Caco-2 (cell line): ENCODE data around the gene FNDC3B. TPM values are rescaled to one million over a fixed set of nuclear protein-coding genes. Genes with fewer than 3 reads are reported as not detected.

ENCODE experiments used
- BruUV-seq: library from RNA; stranded (reverse); fragments of 400-500 nt; replicated peaks from 2 replicates; lab custom pipeline; 2021; lab: Mats Ljungman, UMichigan
- CTCF ChIA-PET: fragments of 300-600 bp; sonication (Branson Sonifier 250); formaldehyde crosslinking; loops from one replicate; lab custom pipeline; 2022; ENCODE audit warnings: antibody characterized with exemption; lab: Charles Lee
- POLR2A ChIA-PET: fragments of 300-600 bp; sonication (Branson Sonifier 250); formaldehyde crosslinking; loops from one replicate; lab custom pipeline; 2022; ENCODE audit warnings: antibody characterized with exemption; lab: Charles Lee
- DNase-seq, 2 experiments: peaks; one replicate each; pipeline versions ENCODE4 v3.0.0 to v3.0.0-alpha.2; 2020 to 2022
- H3K27me3 ChIP-seq: replicated peaks from 2 replicates; pipeline ENCODE4 v1.6.0; 2011; ENCODE audit warnings: low read length; ENCODE audit not compliant: control insufficient read depth, insufficient read depth
- H3K36me3 ChIP-seq: 2 replicates; pipeline ENCODE4 v1.5.1; 2011; ENCODE audit warnings: low read length; ENCODE audit not compliant: control insufficient read depth, insufficient read depth
- H3K4me1 ChIP-seq: fragments of 250-450 bp; sonication (Bioruptor Pico); 2 replicates; pipeline ENCODE4 v1.5.1; 2020; ENCODE audit warnings: mild to moderate bottlenecking
- H3K4me3 ChIP-seq: 2 replicates; pipeline ENCODE4 v1.5.1; 2011; ENCODE audit warnings: low read depth, mild to moderate bottlenecking, control low read depth, low read length
- H3K9me3 ChIP-seq: fragments of 250-450 bp; sonication (Bioruptor Pico); 2 replicates; pipeline ENCODE4 v1.5.1; 2020; ENCODE audit warnings: mild to moderate bottlenecking, moderate library complexity
- H3K27ac Mint-ChIP-seq: one replicate; pipeline ENCODE4 v1.8.0; 2022; ENCODE audit warnings: mixed read lengths; ENCODE audit not compliant: unreplicated experiment
- H3K27me3 Mint-ChIP-seq: one replicate; pipeline ENCODE4 v1.8.0; 2022; ENCODE audit warnings: mixed read lengths; ENCODE audit not compliant: insufficient read depth, unreplicated experiment
- H3K36me3 Mint-ChIP-seq: one replicate; pipeline ENCODE4 v1.8.0; 2022; ENCODE audit warnings: mild to moderate bottlenecking, mixed read lengths; ENCODE audit not compliant: insufficient read depth, unreplicated experiment
- H3K4me1 Mint-ChIP-seq: one replicate; pipeline ENCODE4 v1.8.0; 2022; ENCODE audit warnings: low read depth, mixed read lengths; ENCODE audit not compliant: unreplicated experiment
- H3K4me3 Mint-ChIP-seq: one replicate; pipeline ENCODE4 v1.8.0; 2022; ENCODE audit warnings: mild to moderate bottlenecking, moderate library complexity, mixed read lengths; ENCODE audit not compliant: unreplicated experiment
- H3K9me3 Mint-ChIP-seq: one replicate; pipeline ENCODE4 v1.8.0; 2022; ENCODE audit warnings: mixed read lengths; ENCODE audit not compliant: unreplicated experiment
- CTCF ChIP-seq, 2 experiments: fragments of 200-600 bp in 1 of 2; IDR thresholded peaks; 1 replicate in 1 of 2; 2 replicates in 1 of 2; pipeline versions ENCODE4 v1.5.1 to v1.8.0; 2011 to 2022; ENCODE audit warnings: antibody characterized with exemption in 1 of 2, control low read depth in 1 of 2, inconsistent platforms in 1 of 2, low read depth in 1 of 2, low read length in 1 of 2, mild to moderate bottlenecking in 1 of 2, moderate library complexity in 1 of 2; ENCODE audit not compliant: insufficient read depth in 1 of 2, severe bottlenecking in 1 of 2, unreplicated experiment in 1 of 2
- intact Hi-C: fragments of 100-400 bp; cut with micrococcal nuclease; formaldehyde crosslinking; loops from one replicate; pipeline ENCODE4 v1.10.0; 2022; ENCODE audit not compliant: unreplicated experiment
- total RNA-seq: library from RNA; stranded (reverse); gene quantifications from 2 replicates; pipeline ENCODE4 v1.2.3, GENCODE V29; 2022

FNDC3B gene
- total RNA-seq, 1 experiment from 2014 or later = 59.8 TPM

GRCh38 chr3:172181932-172182586, 142.7 kb downstream of the FNDC3B start:
- ChIA-PET CTCF (no interaction called here), POLR2A (no interaction called here)
- DNase-seq = no peak
- Mint-ChIP-seq H3K4me3 (no peak overlapping the region), H3K36me3 (peaks cover 28% of the 10 kb centered on the region), H3K27ac (no peak overlapping the region), H3K4me1 (peaks cover 12% of the 10 kb centered on the region), H3K9me3 (no peaks in the 10 kb centered on the region), H3K27me3 (no peaks in the 10 kb centered on the region)
- H3K4me3 ChIP-seq = no peak overlapping the region
- no peaks in the 10 kb centered on the region for H3K27me3 ChIP-seq
- no TSS peak for BruUV-seq
- H3K36me3 ChIP-seq = no peaks in the 10 kb centered on the region
- peaks cover 17% of the 10 kb centered on the region for H3K4me1 ChIP-seq
- intact Hi-C loops = no loop called here
- no peak for TF ChIP-seq CTCF (IDR thresholded peaks at IDR 0.05; ENCODE audit: insufficient read depth in 1 of 2, low read depth in 1 of 2, low read length in 1 of 2, severe bottlenecking in 1 of 2, unreplicated experiment in 1 of 2)
- no peaks in the 10 kb centered on the region for H3K9me3 ChIP-seq

GRCh38 chr3:172182797-172183196, 143.4 kb downstream of the FNDC3B start:
- BruUV-seq = no TSS peak
- no peaks in the 10 kb centered on the region for H3K27me3 ChIP-seq
- ChIA-PET POLR2A (no interaction called here), CTCF (no interaction called here)
- peaks cover 12% of the 10 kb centered on the region for H3K4me1 Mint-ChIP-seq
- TF ChIP-seq CTCF (IDR thresholded peaks at IDR 0.05; ENCODE audit: insufficient read depth in 1 of 2, low read depth in 1 of 2, low read length in 1 of 2, severe bottlenecking in 1 of 2, unreplicated experiment in 1 of 2) = no peak
- intact Hi-C loops = no loop called here
- H3K9me3 Mint-ChIP-seq = no peaks in the 10 kb centered on the region
- H3K36me3 ChIP-seq = no peaks in the 10 kb centered on the region
- peaks cover 17% of the 10 kb centered on the region for H3K4me1 ChIP-seq
- H3K36me3 Mint-ChIP-seq = peaks cover 27% of the 10 kb centered on the region
- H3K4me3 ChIP-seq = no peak overlapping the region
- H3K27ac Mint-ChIP-seq = no peak overlapping the region
- H3K4me3 Mint-ChIP-seq = no peak overlapping the region
- H3K9me3 ChIP-seq = no peaks in the 10 kb centered on the region
- H3K27me3 Mint-ChIP-seq = no peaks in the 10 kb centered on the region
- no peak for DNase-seq

DNA sequence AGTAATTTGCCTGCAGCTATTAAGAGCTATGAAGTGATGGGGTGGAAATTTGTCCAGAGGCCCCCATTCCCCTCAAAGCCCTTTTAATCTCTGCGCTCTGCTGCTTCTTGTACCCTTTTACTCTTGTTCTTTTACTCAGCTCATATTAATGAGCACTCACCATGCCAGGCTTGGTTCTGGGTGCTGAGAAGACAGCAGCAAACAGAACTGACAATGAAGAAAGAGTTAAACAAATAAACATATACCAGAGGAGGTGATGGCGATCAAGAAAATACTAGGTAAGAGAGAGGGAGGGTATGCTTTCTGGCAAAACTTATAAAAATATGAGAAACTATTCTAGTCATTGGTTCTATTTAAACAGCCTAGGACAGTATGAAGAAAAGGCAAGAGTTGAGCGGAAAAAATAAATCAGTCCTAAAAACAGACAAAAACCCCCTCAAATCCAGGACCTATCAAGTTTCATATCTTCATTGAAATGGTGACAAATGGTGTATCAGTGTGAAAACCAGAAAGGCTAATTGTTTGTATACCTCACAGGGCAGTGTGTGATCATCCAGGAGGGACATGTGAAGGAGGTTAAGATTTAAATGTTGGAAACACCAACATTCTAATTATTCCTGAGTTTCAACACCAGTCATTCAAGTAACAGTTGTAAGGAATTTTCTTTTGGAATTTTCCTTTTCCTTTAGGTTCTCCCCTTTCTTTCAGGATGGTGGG, 144.9 kb downstream of the FNDC3B start:
- no peaks in the 10 kb centered on the region for H3K27me3 ChIP-seq
- H3K36me3 Mint-ChIP-seq = peaks cover 18% of the 10 kb centered on the region
- CTCF ChIA-PET = no interaction called here
- no peak for TF ChIP-seq CTCF (IDR thresholded peaks at IDR 0.05; ENCODE audit: insufficient read depth in 1 of 2, low read depth in 1 of 2, low read length in 1 of 2, severe bottlenecking in 1 of 2, unreplicated experiment in 1 of 2)
- no peaks in the 10 kb centered on the region for H3K9me3 ChIP-seq
- H3K4me3 Mint-ChIP-seq = no peak overlapping the region
- no peak for DNase-seq
- POLR2A ChIA-PET = no interaction called here
- H3K27ac Mint-ChIP-seq = no peak overlapping the region
- peaks cover 12% of the 10 kb centered on the region for H3K4me1 ChIP-seq
- no peak overlapping the region for H3K4me3 ChIP-seq
- no peaks in the 10 kb centered on the region for H3K9me3 Mint-ChIP-seq
- no TSS peak for BruUV-seq
- H3K27me3 Mint-ChIP-seq = no peaks in the 10 kb centered on the region
- intact Hi-C loops = no loop called here
- no peaks in the 10 kb centered on the region for H3K36me3 ChIP-seq
- peaks cover 12% of the 10 kb centered on the region for H3K4me1 Mint-ChIP-seq
